Right forelimb (tissue), 1 donor: Measurements from ENCODE around the gene SLX4IP.
"Not testable (repeated sequence)": the region's sequence is repeated elsewhere in the genome, so short reads cannot be mapped to it uniquely, and the experiment has no call there.

Experiments used
- DNase-seq: peaks from one replicate; pipeline ENCODE4 v3.0.0-alpha.2; 2018

Gene SLX4IP

DNA sequence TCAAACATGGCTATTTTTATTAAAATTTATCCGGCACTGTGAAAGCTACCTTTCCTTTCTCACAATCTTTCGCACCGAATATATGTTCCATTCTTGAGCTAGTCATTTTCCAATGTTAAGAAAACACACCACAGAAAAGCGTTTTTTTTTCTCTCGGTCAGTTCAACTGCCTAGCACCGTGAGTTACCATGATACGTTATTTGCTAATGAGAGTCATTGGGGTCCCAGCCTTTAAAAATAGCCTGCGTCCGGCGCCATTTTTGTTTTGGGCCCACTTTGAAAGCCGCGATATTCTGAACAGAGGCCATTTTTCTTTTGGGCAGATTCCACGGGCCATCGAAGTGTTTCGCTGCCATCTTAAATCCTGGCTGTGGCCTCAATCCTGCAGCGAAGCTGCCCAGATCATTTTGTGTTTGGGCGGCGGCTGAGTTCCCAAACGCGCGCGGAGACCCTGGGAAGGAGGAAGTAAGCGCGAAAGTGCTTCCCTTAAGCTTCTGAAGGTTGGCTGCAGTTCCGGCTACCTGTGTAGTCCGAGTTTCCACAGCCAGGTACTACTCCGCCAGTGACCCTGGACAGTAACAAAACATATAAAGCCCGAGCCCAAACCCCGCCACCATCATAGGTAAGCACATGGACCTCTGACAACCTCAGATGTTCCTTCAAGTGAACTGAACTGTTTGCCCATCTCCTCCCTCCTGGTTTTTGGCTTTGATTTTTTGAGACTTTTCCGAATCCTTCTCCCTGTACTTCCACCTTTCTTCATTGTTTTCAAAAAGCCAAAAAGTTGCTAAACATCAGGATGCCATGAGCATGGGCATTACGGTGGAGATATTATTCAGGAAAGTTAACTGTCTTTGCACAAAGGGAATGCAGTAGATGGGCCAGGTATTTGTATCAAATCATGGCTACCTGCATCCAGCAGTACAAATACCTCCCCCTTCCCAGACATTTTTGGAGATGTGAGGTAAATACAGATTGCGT is at the start of gene SLX4IP:
TSS of gene SLX4IP (plus strand) at position 474 of the 981 bp plus-strand sequence. CDS start 22,900 bp downstream, outside the sequence.
- peak; percentile 93 for DNase-seq

DNA sequence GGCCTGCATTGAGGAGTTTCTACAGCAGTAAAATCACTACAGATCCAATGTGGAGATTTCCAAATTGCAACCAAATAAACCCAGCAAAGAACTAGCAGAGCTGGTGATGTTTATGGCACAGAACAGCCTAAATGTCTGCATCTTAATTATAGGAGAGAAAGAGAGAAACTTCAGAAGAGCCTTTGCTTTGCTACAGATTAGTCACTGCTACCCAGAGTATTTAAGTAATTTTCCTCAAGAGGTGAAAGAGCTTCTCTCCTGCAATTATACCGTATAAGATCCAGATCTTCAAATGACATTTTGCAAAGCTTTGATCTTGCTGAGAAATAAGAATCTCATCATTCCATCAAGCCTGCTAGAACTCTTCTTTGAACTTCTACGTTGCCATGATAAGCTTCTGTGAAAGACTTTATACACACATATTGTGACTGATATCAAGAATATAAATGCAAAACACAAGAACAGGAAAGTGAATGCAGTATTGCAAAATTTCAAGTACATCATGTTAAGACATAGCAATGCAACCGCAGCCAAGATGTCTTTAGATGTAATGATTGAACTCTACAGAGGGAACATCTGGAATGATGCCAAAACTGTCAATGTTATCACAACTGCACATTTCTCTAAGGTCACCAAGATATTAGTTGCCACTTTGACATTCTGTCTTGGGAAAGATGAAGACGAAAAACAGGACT is 49.1 kb upstream of the SLX4IP start:
- DNase-seq = no peak

DNA sequence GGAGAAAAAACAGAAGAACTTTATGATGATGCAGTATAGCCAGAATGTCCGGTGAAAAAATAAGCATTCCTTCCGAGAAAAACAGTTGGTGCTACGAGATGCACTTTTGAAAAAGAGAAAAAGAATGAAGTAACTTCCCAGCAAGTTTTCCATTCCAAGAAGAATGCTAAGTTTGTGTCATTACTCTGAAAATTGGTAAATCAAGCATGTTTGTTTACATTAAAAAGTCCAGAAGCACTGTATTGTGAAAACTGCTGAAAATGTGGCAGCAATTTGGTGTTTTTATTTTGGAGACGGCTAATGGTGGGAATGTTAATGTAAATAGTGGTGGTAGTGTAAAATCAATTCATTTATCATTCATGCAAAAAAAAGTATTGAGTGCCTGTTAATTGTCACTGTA is 47.4 kb upstream of the SLX4IP start:
- no peak for DNase-seq

DNA sequence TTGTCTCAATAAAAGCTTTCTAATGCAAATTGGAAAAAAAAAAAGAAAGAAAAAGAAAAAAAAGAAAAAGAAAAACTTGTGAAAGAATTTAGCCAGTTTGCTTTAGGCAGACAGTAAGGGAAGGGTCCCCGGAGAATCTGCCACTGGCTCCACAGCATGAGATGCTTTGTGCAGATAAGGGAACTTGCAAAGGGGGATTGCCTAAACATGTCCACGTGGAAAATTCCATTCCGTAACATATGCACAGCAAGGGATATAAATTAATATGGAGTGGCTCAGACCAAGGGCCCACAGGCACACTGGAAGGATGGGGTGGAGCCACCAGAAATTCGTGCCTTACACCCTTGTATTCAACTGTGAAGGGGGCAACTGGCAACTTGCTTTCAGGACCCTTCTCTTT is 46.5 kb upstream of the SLX4IP start:
- no peak for DNase-seq

DNA sequence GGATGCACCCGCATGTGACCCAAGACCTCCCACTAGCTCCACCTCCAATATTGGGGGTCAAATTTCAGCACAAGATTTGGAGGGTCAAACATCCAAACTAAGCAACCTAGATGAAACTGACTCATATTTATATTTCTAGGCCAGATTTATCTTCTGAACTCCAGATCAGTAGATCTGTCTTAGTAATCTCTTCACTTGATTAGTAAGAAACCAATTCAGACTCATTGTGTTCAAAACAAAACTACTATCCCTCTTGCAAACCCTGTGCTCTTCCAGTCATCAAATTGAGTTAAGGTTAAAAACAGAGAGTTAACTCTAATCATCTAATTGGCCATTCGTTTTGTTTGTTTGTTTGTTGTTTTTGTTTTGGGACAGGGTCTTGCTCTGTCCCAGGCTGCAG is 44.4 kb upstream of the SLX4IP start:
- DNase-seq = no peak

DNA sequence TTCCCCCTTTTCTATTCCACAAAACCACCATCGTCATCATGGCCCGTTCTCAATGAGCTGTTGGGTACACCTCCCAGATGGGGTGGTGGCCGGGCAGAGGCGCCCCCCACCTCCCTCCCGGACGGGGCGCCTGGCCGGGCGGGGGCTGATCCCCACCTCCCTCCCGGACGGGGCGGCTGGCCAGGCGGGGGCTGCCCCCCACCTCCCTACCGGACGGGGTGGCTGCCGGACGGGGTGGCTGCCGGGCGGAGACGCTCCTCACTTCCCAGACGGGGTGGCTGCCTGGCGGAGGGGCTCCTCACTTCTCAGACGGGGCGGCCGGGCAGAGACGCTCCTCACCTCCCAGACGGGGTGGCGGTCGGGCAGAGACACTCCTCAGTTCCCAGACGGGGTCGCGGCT is 40.4 kb upstream of the SLX4IP start:
- DNase-seq = not testable (repeated sequence)

DNA sequence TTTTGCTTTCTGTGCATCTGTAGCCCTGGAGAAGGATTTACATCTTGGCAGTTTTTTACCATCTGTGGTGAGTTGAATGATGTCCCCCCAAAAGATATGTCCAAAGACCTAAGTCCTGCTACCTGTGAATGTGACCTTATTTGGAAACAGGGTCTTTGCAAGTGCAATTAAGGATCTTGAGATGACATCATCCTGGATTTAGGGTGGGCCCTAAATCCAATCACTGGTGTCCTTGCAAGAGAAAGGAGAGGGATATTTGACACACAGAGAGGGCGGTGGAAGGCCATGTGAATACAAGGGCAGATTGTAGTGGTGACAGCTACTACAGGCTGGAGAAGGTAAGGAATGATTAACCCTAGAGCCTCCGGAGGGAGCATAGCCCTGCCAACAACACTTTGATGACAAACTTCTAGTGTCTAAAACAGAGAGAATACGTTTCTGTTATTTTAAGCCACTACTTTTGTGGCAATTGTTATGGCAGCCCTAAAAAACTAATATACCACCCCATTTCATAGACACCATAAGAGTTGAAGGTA is 36.2 kb upstream of the SLX4IP start:
- no peak for DNase-seq

DNA sequence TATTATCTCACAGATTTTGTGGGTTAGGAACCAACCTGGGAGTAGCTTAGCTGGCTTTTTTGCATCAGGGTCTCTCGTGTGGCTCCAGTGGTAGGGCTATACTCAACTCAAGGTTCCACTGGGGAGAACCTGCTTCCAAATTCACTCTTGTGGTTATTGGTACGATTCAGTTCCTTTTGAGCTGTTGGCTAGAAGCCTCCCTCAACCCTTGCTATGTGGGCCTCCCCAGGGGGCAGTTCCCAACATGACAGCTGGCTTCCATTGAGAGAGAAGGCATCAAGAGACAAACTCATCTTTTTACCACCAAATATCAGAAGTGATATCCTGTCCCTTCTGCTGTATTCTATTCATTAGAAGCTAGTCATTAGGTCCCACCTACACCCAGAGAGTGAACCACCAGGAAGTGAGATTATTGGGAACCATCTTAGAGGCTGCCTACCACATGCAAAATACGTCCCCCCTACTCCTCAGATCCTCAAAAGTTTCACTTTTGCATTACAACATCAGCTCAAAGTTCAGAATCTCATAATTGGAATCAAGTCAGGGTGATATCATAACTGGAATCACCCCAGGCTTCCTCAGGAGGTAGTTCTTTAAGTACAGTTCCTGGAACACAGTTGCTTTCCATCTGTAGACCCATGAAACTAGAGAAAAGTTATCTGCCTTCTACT is 32.0 kb upstream of the SLX4IP start:
- no peak for DNase-seq

DNA sequence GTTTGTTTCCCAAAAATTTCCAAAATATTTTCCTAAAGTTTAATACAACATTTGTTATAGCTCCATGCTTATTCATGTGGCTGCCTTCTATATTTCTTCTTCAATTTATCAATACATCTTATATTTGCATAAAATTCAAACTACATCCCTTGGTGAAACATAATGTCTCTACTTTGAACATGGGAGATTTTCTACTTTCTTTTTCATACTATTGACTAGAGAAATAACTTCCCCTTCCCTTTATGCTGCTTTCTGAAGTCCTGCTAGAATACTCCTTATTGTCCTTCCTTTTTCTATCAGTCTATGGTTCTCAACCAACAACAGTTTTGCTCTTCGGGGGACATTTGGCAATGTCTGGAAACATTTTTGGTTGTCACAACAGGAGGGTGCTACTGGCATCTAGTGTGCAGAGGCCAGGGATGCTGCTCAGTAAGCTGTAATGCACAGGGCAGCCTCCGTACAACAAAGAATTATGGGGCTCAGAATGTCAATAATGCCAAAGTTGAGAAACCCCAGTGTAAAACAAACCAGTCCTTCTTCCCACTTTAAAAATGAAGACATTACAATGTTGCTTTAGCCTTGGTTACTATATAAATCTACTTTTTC is 31.0 kb upstream of the SLX4IP start:
- DNase-seq = no peak

DNA sequence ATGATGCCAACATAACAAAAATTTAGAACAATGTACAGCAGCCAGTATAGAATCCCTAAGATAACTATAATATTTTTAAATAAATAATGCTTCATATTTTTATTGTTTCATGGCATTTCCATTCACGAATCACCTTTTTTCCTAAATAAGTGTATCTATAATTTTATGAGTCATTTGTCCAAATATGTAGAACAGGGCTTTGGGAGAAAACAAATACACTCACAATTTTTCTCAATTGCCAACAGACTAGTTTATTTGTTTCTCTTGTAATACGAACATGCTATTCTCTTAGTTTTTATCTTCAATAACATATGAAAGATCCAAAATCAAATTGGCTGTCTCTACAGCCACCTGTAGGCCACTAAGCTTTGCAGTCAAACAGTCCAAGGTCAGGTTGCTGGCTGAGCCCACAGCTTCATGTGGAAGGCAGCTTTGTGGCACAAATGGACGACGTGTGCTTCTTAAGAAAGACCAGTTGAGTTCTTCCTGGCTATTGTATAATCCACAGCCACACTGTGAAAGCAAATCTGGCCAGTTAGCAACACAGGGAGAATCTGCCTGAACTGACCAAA is 30.1 kb upstream of the SLX4IP start:
- DNase-seq = no peak

DNA sequence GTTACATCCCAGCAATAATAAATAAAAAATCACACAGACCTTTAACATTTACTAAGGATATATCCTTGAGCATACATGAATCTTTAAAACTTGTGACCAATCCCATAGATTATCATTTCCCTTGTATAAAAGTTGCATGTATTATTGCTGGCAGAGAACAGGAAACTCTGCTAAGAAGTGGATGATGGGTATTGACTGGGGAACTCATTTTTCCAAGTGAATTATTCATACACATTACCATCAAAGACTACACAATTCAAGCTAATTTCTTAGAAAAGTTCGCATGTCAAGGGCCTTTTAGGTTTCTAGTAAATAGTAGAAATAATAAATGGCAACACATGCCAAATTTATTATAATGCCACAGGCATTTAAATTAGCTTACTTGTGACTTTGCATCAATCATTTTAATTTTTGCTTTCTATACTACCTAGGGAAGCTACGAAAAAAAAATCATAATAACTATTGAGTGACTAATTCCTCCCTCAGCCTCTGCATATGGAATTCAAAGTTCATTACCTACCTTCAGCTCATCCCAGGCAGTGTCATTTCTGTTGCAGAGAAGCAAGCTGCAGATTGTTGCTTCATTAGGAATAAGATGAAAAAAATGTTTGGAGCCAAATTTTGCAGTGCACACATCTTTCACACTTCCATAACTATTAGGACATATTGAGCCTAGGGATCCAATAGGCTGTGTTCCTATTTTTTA is 26.8 kb upstream of the SLX4IP start:
- DNase-seq = no peak

DNA sequence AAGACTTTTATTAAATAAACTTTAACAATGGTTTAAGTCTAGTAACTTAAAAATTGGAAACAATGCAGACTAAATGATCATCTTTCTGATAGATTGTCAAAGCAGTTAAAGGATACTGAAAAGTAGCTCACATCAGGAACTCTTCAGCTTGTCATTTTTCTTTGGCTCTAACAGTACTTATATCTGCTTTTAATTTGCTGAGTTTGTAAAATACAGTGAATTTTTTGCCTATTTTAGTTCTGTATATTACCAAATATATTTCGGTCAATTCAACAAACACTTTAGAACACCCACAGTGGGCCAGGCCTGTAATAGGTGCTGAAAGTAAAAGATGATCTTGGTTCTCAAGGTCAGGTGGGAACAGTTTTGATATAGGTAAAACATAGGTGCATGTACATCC is 23.4 kb upstream of the SLX4IP start:
- no peak for DNase-seq

DNA sequence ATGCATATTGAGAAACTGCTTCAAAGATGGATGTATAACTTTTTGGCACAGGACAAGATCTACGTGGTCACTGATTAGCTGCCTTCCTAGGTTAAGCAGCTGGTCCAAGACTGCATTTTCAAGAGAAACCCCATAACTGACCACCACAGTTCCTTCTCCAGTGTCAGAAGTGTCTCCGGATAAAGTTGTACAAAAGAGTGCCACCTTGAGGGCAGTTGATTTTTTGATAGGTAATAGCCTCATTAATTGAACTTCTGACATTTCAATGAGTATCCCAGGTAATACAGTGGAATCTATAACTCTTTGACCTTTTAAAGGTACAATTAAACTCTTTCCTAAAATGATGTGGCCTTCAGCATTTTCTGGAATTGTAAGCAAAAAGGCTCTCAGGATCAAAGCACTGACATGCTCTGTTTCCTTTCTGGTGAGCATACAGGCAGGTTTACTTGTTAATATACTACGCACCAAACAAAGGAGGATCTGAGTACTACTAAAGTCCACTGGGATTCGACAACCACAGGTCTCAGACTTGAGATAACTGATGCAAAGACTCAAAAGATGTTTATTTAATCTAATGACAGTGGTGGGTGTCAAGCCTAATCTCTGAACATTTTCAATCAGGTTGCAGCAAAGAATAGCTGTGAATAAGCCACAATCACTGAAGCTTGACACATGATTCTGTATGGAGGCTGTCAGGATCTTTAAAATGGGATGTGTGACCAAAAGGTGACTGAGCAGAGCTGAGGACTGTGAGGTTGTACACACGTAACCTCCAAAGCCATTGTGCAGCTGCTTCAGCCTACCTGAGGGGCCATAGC is 22.3 kb upstream of the SLX4IP start:
- no peak for DNase-seq

DNA sequence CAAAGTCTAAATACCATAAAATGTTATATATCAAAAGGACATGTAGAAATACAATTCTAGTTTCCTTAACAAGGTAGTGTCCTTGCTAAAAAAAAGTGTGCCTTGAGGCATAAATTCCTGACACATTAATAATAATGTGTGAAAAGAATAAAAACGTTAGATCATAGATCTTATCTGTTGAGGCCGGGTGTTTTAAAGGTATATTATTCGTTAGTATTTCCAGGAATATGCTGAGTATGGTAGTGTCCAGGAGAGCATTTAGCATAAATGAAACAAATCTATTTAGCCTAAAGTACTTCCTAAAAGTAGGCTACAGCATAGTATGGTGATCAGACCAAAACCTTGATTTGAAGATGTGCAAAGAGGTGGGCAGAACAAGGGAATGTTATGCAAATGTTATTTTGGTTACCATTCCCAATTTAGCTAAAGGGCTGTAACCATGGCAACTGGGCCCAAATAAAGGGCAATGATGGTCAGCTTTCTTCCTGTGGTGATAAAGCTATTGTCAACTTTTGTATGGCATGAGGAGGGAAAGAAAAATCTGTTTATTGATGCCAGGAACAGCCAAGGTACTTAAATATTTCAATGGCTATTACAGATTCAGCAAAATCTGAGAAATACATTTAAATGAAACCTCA is 20.0 kb upstream of the SLX4IP start:
- DNase-seq = no peak

DNA sequence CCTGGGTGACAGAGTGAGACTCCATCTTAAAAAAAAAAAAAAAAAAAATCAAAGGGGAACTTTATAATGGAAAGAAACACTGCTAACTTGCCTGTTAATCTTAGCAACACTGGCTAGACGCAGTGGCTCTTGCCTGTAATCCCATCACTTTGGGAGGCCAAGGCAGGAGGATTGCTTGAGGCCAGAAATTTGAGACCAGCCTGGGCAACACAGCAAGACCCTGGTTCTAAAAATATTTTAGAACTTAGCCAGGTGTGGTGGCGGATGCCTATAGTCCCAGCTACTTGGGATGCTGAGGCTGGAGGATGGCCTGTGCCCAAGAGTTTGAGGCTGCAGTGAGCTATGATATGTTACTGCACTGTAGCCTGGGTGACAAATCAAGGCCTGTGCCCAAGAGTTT is 17.9 kb upstream of the SLX4IP start:
- DNase-seq = not testable (repeated sequence)

DNA sequence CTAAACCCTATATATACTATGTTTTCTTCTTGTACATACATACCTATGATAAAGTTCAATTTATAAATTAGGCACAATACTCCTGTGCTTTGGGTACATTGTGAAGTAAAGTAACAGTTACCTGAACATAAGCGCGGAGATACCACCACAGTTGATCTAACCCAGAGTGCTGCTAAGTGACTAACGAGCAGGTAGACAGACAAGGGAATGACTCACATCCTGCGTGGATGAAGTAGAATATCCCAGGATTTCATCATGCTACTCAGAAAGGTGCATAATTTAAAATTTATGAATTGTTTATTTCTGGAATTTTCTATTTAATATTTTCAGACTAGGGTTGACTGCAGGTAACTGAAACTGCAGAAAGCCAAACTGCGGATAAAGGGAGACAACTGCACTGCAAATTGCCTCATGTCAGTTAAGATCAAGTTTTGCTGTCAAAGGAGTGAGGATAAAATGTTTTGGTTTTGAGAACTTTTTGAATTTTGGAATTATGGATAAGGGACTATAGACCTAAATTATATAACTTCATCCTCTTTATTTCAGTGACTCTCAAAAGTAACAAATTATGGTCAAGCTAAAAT is 15.5 kb upstream of the SLX4IP start:
- no peak for DNase-seq

DNA sequence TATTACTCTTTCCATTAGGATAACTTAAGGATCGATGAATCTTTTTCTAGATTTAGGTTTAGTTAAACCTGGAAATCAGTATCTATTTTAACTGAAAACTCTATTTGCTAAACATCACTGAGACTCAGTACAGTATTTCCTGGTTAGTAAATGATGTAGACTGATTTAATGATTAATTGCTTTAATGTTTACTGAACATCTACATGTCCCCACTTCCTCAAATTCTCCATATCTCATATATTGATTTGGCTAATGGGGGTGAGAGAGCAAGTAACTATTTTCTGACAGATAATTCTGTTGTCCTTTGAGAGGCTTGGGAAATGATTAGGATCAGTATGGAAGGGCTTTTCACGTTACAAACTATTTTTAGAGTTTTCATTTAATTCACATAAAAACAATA is 11.4 kb upstream of the SLX4IP start:
- DNase-seq = no peak

DNA sequence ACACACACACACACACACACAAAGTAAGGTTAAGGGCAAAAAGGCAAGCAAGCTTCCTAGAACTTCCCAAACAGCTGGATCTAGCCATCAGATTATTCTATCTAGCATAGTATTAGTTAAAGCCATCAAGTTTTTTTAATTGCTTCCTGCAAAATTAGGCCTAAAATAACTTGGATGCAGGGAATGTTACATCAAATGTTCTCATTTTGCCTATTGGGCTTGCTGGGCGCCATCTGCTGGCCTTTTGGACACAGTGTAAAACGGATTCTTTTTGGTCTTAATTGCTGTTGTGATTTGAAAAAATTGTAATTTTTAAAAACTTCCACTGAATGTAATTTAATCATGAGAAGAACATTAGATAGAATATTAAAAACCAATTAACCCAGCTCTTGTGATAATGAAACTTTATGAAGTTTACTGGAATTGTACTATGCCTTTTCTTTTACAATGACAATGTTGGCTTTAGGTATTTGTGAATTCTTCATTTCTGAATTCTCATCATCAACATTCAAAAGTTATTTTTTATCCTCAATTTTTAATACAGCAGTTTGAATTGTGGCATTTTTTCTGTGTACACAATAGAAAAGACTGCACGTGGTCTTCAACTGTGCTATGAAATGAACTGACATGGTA is 7.9 kb upstream of the SLX4IP start:
- DNase-seq = no peak

DNA sequence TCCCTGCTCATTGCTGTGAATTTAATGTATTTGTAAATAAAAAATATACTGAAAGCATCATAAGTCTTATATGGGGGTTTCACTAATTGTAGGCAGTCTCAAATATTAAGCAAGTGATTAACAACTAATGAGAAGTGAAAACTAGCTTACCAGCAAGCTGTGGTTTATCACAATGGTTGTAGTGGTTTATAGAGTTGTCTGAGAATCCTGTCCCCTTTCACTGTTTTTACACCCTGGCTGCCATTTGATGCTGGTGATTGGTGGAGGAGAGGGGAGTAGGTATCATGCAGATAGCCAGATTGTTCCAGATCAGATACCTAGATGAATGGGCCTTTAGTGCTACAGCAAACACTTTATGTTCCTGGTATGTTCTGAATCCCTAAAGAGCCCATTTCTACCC is 7.1 kb upstream of the SLX4IP start:
- DNase-seq = no peak
